Upper lobe of left lung (tissue), 6 donors: ENCODE results near the gene SULT1E1. TPM values are rescaled to one million over a fixed set of nuclear protein-coding genes. Genes with fewer than 3 reads are reported as not detected.
A peak's percentile ranks its signal among the peaks of the same experiment; 100 is the strongest.

Source experiments
- ATAC-seq, 2 donors: fragments of 200-7000 bp; cut with Tn5 transposase; one replicate each; pipeline ENCODE4 v1.9.1; 2022; ENCODE audit warnings: mild to moderate bottlenecking in 2 of 2, moderate library complexity in 2 of 2; ENCODE audit not compliant: low FRiP score in 2 of 2
- DNase-seq, 2 donors: peaks; one replicate each; pipeline ENCODE4 v3.0.0-alpha.2; 2019 to 2020
- H3K27ac ChIP-seq, 4 donors: fragments of 200-600 bp; sonication (generic); one replicate each; pipeline ENCODE4 v1.5.1; 2016 to 2019
- H3K27me3 ChIP-seq, 4 donors: fragments of 200-600 bp; sonication (generic); one replicate each; pipeline ENCODE4 v1.5.1; 2017 to 2019
- H3K36me3 ChIP-seq, 4 donors: fragments of 200-600 bp; sonication (generic); one replicate each; pipeline ENCODE4 v1.5.1; 2016 to 2019
- H3K4me1 ChIP-seq, 4 donors: fragments of 200-600 bp; sonication (generic); one replicate each; pipeline ENCODE4 v1.5.1; 2018 to 2019
- H3K4me3 ChIP-seq, 4 donors: fragments of 200-600 bp; sonication (generic); one replicate each; pipeline ENCODE4 v1.5.1; 2017 to 2019; ENCODE audit warnings: mild to moderate bottlenecking in 2 of 4, moderate library complexity in 1 of 4
- H3K9me3 ChIP-seq, 4 donors: fragments of 200-600 bp; sonication (generic); one replicate each; pipeline ENCODE4 v1.5.1; 2018 to 2019
- EP300 ChIP-seq, 4 donors: sonication (generic); formaldehyde crosslinking; IDR thresholded peaks; one replicate each; pipeline ENCODE4 v1.5.1; 2017; ENCODE audit warnings: antibody characterized with exemption in 4 of 4, control low read depth in 2 of 4
- POLR2A ChIP-seq, 4 donors: fragments of 450-650 bp; IDR thresholded peaks; one replicate each; pipeline ENCODE4 v1.5.1; 2016 to 2017; ENCODE audit warnings: antibody characterized with exemption in 4 of 4, mild to moderate bottlenecking in 2 of 4
- POLR2AphosphoS5 ChIP-seq, 2 donors: sonication (generic); formaldehyde crosslinking; IDR thresholded peaks; one replicate each; pipeline ENCODE4 v1.5.1; 2017; ENCODE audit warnings: antibody characterized with exemption in 2 of 2
- WGBS, 2 donors: methylation state at CpG; one replicate each; pipeline ENCODE4 v1.1.5; 2017 to 2018; 5-methylcytosine and 5-hydroxymethylcytosine counted together
- total RNA-seq, 6 donors: library from RNA; depleted of rRNA in 4 of 6; stranded (reverse); fragments of >200 nt in 4 of 6; gene quantifications; one replicate each; pipeline versions ENCODE4 v1.1.0 to v1.2.1, GENCODE V29; 2016 to 2021
- TF ChIP-seq, protein P1 (sequence below), 6 experiments: fragments of 450-650 bp in 4 of 6; fragments of 200-600 bp in 2 of 6; sonication (generic) in 2 of 6; IDR thresholded peaks; one replicate each; pipeline ENCODE4 v1.5.1; 2016 to 2019; ENCODE audit warnings: antibody characterized with exemption in 6 of 6
- donor health status: DM: no; HTN: no; CAD: no; lungs with moderate emphysema.
- donor health status: DM: no; HTN: yes; CAD: no; lungs with severe emphysema.

SULT1E1 gene
- total RNA-seq, 6 donors from 2014 or later = 1.2 to 4.3 (median 2.2) TPM; not detected in 1

DNA sequence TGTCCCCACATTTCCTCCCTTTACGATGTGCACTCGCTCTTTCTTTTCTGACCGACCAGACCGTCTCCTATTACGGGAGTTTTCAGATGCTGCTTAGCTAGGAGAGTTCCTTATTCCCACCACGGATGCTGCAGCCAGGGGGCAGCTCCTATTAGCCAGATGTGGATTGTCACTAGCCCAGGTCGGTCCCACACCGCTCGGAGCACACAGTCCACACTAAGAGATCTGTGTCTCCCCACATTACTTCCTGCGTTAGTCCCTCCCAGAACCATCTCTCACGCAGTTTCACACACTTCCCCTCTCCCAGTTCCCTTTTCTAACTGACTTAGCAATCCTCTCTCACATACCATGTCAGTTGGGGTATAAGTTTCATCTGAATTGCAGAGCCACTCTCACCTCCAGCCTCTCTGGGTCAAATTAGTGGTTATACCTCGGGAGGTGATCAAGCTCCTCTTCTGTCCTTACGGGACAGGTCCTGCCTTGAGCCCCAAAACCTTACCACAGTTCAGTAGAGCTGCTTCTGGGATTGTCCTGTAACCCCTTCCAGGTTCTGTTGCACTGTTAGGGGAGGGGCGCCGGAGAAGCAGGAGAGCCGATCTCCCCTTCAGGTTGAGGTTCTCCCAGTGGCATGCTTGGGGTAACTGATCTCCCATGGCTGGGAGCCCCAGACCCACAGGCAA, 28.2 kb downstream of the SULT1E1 start:
- DNase-seq = peak in 1 of 2 donors; percentile 60
- WGBS, 2 donors = 64 to 83% methylated on average over 15 to 16 of the region's 16 CpGs
- H3K4me3 ChIP-seq = peak overlapping the region in 1 of 4 donors; percentile 2
- peak overlapping the region in 3 of 4 donors; percentile 58 to 82 (median 77) for H3K27ac ChIP-seq
- peak; percentile 90 for ATAC-seq
- no peaks in the 10 kb centered on the region for H3K27me3 ChIP-seq
- no peaks in the 10 kb centered on the region for H3K36me3 ChIP-seq
- TF ChIP-seq, protein P1, sequence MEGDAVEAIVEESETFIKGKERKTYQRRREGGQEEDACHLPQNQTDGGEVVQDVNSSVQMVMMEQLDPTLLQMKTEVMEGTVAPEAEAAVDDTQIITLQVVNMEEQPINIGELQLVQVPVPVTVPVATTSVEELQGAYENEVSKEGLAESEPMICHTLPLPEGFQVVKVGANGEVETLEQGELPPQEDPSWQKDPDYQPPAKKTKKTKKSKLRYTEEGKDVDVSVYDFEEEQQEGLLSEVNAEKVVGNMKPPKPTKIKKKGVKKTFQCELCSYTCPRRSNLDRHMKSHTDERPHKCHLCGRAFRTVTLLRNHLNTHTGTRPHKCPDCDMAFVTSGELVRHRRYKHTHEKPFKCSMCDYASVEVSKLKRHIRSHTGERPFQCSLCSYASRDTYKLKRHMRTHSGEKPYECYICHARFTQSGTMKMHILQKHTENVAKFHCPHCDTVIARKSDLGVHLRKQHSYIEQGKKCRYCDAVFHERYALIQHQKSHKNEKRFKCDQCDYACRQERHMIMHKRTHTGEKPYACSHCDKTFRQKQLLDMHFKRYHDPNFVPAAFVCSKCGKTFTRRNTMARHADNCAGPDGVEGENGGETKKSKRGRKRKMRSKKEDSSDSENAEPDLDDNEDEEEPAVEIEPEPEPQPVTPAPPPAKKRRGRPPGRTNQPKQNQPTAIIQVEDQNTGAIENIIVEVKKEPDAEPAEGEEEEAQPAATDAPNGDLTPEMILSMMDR (IDR thresholded peaks at IDR 0.05) = no peak
- TF ChIP-seq POLR2A (IDR thresholded peaks at IDR 0.05) (peak in 1 of 4 donors; percentile 66), POLR2AphosphoS5 (IDR thresholded peaks at IDR 0.05) (peak in 1 of 2 donors; percentile 28)
- H3K9me3 ChIP-seq = no peaks in the 10 kb centered on the region
- H3K4me1 ChIP-seq = peaks cover 0 to 9% (median 3%) of the 10 kb centered on the region in 4 donors

DNA sequence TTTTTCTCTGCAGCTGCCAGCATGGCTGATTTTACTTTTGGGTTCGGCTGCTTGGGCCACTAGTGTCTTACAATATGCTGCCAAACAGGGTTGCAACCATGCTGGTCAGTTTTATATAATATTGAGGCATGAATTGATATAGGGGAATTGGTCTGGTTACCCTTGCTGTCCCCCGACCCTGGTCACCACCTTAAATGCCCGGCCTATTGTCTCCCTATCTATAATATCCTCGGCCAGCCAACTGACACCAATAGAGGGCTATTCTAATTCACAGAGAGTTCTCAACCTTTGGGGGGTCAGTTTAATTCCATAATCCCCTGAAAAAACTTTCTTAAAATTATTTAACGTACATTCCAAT, 28.7 kb downstream of the SULT1E1 start:
- ATAC-seq (no peak), DNase-seq (no peak)
- WGBS, 2 donors = 72 to 82% methylated on average over 5 of the region's 5 CpGs
- Histone ChIP-seq H3K9me3 (no peaks in the 10 kb centered on the region), H3K4me3 (peak overlapping the region in 1 of 4 donors; percentile 2), H3K27ac (peak overlapping the region in 3 of 4 donors; percentile 58 to 82 (median 77)), H3K36me3 (no peaks in the 10 kb centered on the region), H3K4me1 (peaks cover 0 to 9% (median 3%) of the 10 kb centered on the region in 4 donors), H3K27me3 (no peaks in the 10 kb centered on the region)
- TF ChIP-seq POLR2A (IDR thresholded peaks at IDR 0.05) = no peak

DNA sequence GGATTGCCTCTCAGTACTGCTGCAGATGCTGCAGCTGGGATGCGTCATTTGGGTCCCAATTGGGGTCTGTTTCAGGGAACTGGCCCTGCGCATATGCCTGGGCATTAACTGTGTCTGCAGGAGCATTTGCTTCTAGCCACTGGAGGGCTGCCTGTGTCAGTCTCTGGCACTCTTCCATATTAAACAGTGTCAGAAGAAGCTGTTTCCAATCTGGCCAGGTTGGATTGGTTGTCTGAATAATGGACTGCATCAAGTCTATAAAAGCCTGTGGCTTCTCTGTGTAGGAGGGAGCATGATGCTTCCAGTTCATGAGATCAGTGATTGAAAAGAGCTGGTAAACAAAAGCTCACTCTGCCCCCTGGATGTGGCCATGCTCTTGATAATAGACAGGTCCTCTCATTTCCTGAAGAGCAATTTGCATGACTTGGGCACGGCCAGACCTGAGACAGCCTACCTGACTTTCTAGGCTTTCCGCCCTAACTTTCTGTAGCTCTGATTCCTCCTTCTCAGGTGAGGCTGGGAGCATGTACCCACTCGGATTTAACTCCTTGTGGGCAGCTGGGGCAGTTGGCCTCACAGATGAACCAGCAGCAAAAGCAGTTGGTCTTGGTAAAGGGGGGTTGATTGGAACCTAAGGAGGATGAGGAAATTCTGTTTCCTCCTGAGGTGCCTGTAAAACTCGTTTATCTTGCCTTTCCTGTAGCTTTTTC, 29.2 kb downstream of the SULT1E1 start:
- Histone ChIP-seq H3K36me3 (no peaks in the 10 kb centered on the region), H3K27ac (no peak overlapping the region), H3K4me3 (no peak overlapping the region), H3K4me1 (peaks cover 0 to 9% (median 3%) of the 10 kb centered on the region in 4 donors), H3K9me3 (no peaks in the 10 kb centered on the region), H3K27me3 (no peaks in the 10 kb centered on the region)
- no peak for TF ChIP-seq POLR2A (IDR thresholded peaks at IDR 0.05)
- TF ChIP-seq EP300 (IDR thresholded peaks at IDR 0.05) = no peak
- TF ChIP-seq POLR2AphosphoS5 (IDR thresholded peaks at IDR 0.05) = no peak
- TF ChIP-seq, protein P1 (IDR thresholded peaks at IDR 0.05) = no peak
- WGBS, 2 donors = 48 to 57% methylated on average over 6 of the region's 6 CpGs
- no peak for ATAC-seq
- DNase-seq = no peak

DNA sequence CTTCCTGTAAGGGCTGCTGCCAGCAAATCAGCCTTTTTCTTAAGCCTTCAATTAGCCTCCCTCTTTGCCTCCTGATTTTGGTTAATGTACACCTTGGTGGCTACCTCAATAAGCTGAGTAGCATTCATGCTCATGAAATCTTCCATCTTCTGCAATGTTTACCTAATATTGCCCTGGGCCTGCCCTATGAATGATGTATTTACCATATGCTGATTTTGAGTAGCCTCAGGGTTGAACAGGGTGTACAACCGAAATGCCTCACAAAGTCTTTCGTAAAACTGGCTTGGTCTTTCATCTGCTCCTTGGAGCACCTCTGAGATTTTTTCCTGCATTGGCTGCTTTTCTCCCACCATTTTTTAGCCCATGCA, 29.8 kb downstream of the SULT1E1 start:
- Histone ChIP-seq H3K4me1 (peaks cover 0 to 9% (median 3%) of the 10 kb centered on the region in 4 donors), H3K27ac (no peak overlapping the region), H3K36me3 (no peaks in the 10 kb centered on the region), H3K27me3 (no peaks in the 10 kb centered on the region), H3K9me3 (no peaks in the 10 kb centered on the region), H3K4me3 (no peak overlapping the region)
- 76 to 79% methylated on average over 2 of the region's 2 CpGs for WGBS, 2 donors
- TF ChIP-seq POLR2AphosphoS5 (IDR thresholded peaks at IDR 0.05) (no peak), EP300 (IDR thresholded peaks at IDR 0.05) (no peak), POLR2A (IDR thresholded peaks at IDR 0.05) (no peak)
- TF ChIP-seq, protein P1 (IDR thresholded peaks at IDR 0.05) = no peak
- DNase-seq = no peak
- no peak for ATAC-seq

DNA sequence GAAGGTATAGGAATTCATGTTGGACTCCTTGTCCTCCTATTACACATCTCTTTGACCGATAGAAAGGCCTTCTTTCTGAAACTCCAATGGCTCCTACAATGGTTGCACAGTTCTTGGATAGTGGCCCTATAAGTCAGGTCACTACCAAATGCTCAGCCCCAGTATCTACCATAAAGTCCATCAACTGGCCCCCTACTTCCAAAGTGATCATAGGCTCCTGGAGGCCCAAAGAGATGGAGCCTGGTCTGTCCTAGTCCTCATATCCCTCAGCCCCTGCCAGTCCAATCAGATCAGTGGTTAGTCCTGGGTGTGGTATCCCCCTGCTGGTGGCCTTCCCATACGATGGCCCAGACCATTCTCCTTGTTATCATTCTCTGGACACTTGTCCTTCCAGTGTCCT, 30.3 kb downstream of the SULT1E1 start:
- ATAC-seq (peak in 1 of 2 donors; percentile 44), DNase-seq (no peak)
- Histone ChIP-seq H3K36me3 (no peaks in the 10 kb centered on the region), H3K9me3 (no peaks in the 10 kb centered on the region), H3K27ac (no peak overlapping the region), H3K4me3 (no peak overlapping the region), H3K27me3 (no peaks in the 10 kb centered on the region), H3K4me1 (peaks cover 0 to 9% (median 3%) of the 10 kb centered on the region in 4 donors)
- 83 to 95% methylated on average over 2 of the region's 2 CpGs for WGBS, 2 donors
- TF ChIP-seq POLR2A (IDR thresholded peaks at IDR 0.05) (no peak), POLR2AphosphoS5 (IDR thresholded peaks at IDR 0.05) (no peak), EP300 (IDR thresholded peaks at IDR 0.05) (no peak)
- TF ChIP-seq, protein P1 (IDR thresholded peaks at IDR 0.05) = no peak
